Endothelial cell of umbilical vein (primary cell): ENCODE measurements around the gene MATR3. TPM values are rescaled to one million over a fixed set of nuclear protein-coding genes. Genes with fewer than 3 reads are reported as not detected.
A peak's percentile ranks its signal among the peaks of the same experiment; 100 is the strongest.

ENCODE experiments used
- BruUV-seq: library from RNA; stranded (reverse); fragments of 400-500 nt; replicated peaks from 2 replicates; lab custom pipeline; 2021; lab: Mats Ljungman, UMichigan
- CTCF ChIA-PET: fragments of 300-600, 350-600 bp; sonication (Branson Sonifier 250); formaldehyde crosslinking; loops from one replicate; lab custom pipeline; 2021; ENCODE audit warnings: antibody characterized with exemption, inconsistent platforms; lab: Charles Lee
- POLR2A ChIA-PET: fragments of 300-600, 350-600 bp; sonication (Branson Sonifier 250); formaldehyde crosslinking; loops from one replicate; lab custom pipeline; 2021; ENCODE audit warnings: antibody characterized with exemption, inconsistent platforms; lab: Charles Lee
- DNase-seq: peaks from one replicate; pipeline ENCODE4 v3.0.0-alpha.2; 2011; ENCODE audit warnings: low read depth, low spot score
- FAIRE-seq: peaks from 2 replicates; lab custom pipeline; 2011; peaks lifted over from hg19 to GRCh38; lab: Jason Lieb, UNC
- H2AFZ ChIP-seq: 2 replicates; pipeline ENCODE4 v1.6.0; 2012; ENCODE audit warnings: low read depth, low read length, control low read depth, inconsistent platforms
- H3K27ac ChIP-seq: 2 replicates; pipeline ENCODE4 v1.5.1; 2011; ENCODE audit warnings: low read depth, mild to moderate bottlenecking, control low read depth, low read length, moderate library complexity; ENCODE audit not compliant: insufficient read depth
- H3K27me3 ChIP-seq, 2 experiments: 2 replicates each; pipeline versions ENCODE4 v1.6.0 to v1.6.1; 2011; ENCODE audit warnings: low read length in 2 of 2, mixed read lengths in 1 of 2; ENCODE audit not compliant: control insufficient read depth in 2 of 2, insufficient read depth in 2 of 2
- H3K36me3 ChIP-seq, 2 experiments: 2 replicates in 1 of 2; 3 replicates in 1 of 2; pipeline ENCODE4 v1.5.1; 2011; ENCODE audit warnings: low read length in 2 of 2, mild to moderate bottlenecking in 1 of 2, moderate library complexity in 1 of 2; ENCODE audit not compliant: control insufficient read depth in 2 of 2, insufficient read depth in 2 of 2; ENCODE audit errors: extremely low read depth in 1 of 2
- H3K4me1 ChIP-seq: 3 replicates; pipeline ENCODE4 v1.5.1; 2011; ENCODE audit warnings: mild to moderate bottlenecking, low read length; ENCODE audit not compliant: control insufficient read depth, insufficient read depth; ENCODE audit errors: extremely low read depth
- H3K4me2 ChIP-seq: 2 replicates; pipeline ENCODE4 v1.6.1; 2011; ENCODE audit warnings: low read length, control low read depth, mixed read lengths; ENCODE audit not compliant: insufficient read depth
- H3K4me3 ChIP-seq, 3 experiments: fragments of 200-600 bp in 1 of 3; sonication (generic), shearing (Covaris generic) in 1 of 3; replicated peaks in 1 of 3; 2 replicates each; pipeline ENCODE4 v1.5.1; 2011 to 2016; ENCODE audit warnings: control low read depth in 3 of 3, low read length in 3 of 3, mild to moderate bottlenecking in 2 of 3, inconsistent platforms in 1 of 3, low read depth in 1 of 3, moderate library complexity in 1 of 3; ENCODE audit not compliant: insufficient read depth in 1 of 3
- H3K79me2 ChIP-seq: 2 replicates; pipeline ENCODE4 v1.6.0; 2012; ENCODE audit warnings: low read length, inconsistent platforms; ENCODE audit not compliant: control insufficient read depth, insufficient read depth
- H3K9ac ChIP-seq: replicated peaks from 2 replicates; pipeline ENCODE3; 2011; ENCODE audit warnings: low read length, control low read depth; ENCODE audit not compliant: insufficient read depth; ENCODE audit errors: extremely low read depth
- H3K9me1 ChIP-seq: replicated peaks from 3 replicates; pipeline ENCODE4 v1.6.0; 2011; ENCODE audit warnings: mild to moderate bottlenecking, low read length; ENCODE audit not compliant: control insufficient read depth, insufficient read depth; ENCODE audit errors: extremely low read depth
- H3K9me3 ChIP-seq: replicated peaks from 2 replicates; pipeline ENCODE4 v1.5.1; 2012; ENCODE audit warnings: low read length, inconsistent platforms; ENCODE audit not compliant: control insufficient read depth, insufficient read depth
- H4K20me1 ChIP-seq: replicated peaks from 2 replicates; pipeline ENCODE3; 2011; ENCODE audit warnings: mild to moderate bottlenecking, low read length; ENCODE audit not compliant: control insufficient read depth, insufficient read depth; ENCODE audit errors: extremely low read depth
- EZH2 ChIP-seq: IDR thresholded peaks from 2 replicates; pipeline ENCODE4 v1.6.1; 2012; ENCODE audit warnings: borderline replicate concordance, low read depth, mild to moderate bottlenecking, moderate library complexity, low read length, inconsistent platforms; ENCODE audit not compliant: severe bottlenecking
- FOS ChIP-seq: IDR thresholded peaks from 2 replicates; pipeline ENCODE4 v1.6.1; 2011; ENCODE audit warnings: mild to moderate bottlenecking, low read length, moderate library complexity, borderline replicate concordance; ENCODE audit not compliant: insufficient read depth
- GATA2 ChIP-seq: IDR thresholded peaks from 2 replicates; pipeline ENCODE4 v1.7.0; 2011; ENCODE audit warnings: low read depth, mild to moderate bottlenecking, moderate library complexity, mixed read lengths, low read length; ENCODE audit not compliant: insufficient read length, insufficient read depth
- JUN ChIP-seq: IDR thresholded peaks from 2 replicates; pipeline ENCODE4 v1.6.1; 2011; ENCODE audit warnings: borderline replicate concordance, low read depth; ENCODE audit not compliant: insufficient read length, insufficient read depth
- POLR2A ChIP-seq: IDR thresholded peaks from 2 replicates; pipeline ENCODE4 v1.6.1; 2012; ENCODE audit warnings: low read depth, mild to moderate bottlenecking, control low read depth, low read length
- POLR2AphosphoS5 ChIP-seq: IDR thresholded peaks from 2 replicates; pipeline ENCODE4 v1.6.1; 2012; ENCODE audit warnings: low read depth, mild to moderate bottlenecking, control low read depth, low read length, moderate library complexity; ENCODE audit not compliant: insufficient read depth
- dilution Hi-C: fragments of 300-500 bp; cut with MboI; formaldehyde crosslinking; loops from one replicate; pipeline ENCODE4 v1.15.0; 2019; ENCODE audit warnings: low sequenced_read_pairs; ENCODE audit not compliant: extremely low pct_ligation_motif_present
- intact Hi-C: fragments of 100-400 bp; cut with micrococcal nuclease; formaldehyde crosslinking; loops from one replicate; pipeline ENCODE4 v1.10.0; 2022
- polyA plus RNA-seq, 4 experiments: library from polyadenylated mRNA; depleted of rRNA in 3 of 4; stranded (reverse) in 3 of 4; unstranded in 1 of 4; fragments of >200 nt; gene quantifications; 2 replicates each; pipeline versions ENCODE4 v1.2.1 to v1.2.3, GENCODE V29; 2011 to 2012; ENCODE audit warnings: missing spikeins in 1 of 4
- total RNA-seq: library from RNA; stranded (reverse); gene quantifications from 2 replicates; pipeline ENCODE4 v1.2.3, GENCODE V29; 2021
- TF ChIP-seq, protein P1 (sequence below): IDR thresholded peaks from 2 replicates; pipeline ENCODE4 v1.6.1; 2011; ENCODE audit not compliant: insufficient read depth, insufficient read length

MATR3 gene
- total and polyA plus RNA-seq, 2 donors (not counting 3 experiments of a cell fraction or from before 2014, with no cell fraction given): 64.0 to 158 TPM

GRCh38 chr5:139278540-139279274 is 14.8 kb upstream of the MATR3 start:
- H3K4me3 ChIP-seq: no peak overlapping the region
- H3K79me2 ChIP-seq: peaks cover 48% of the 10 kb centered on the region
- H3K27ac ChIP-seq: no peak overlapping the region
- FAIRE-seq: no peak
- CTCF ChIA-PET: interaction anchor here (0.5 kb wide), 1 partner anchor 13 kb away, joined by 3 read pairs; no protein-coding TSS in a partner anchor
- POLR2A ChIA-PET: interaction anchor here (1.8 kb wide), 1 partner anchor 15 kb away, joined by 4 read pairs; the partner anchor contains the start of gene MATR3
- peaks cover 0 to 18% of the 10 kb centered on the region in 2 experiments for H3K36me3 ChIP-seq
- H3K27me3 ChIP-seq: no peaks in the 10 kb centered on the region
- peak overlapping the region; percentile 9 for H3K4me2 ChIP-seq
- H3K4me1 ChIP-seq: peaks cover 23% of the 10 kb centered on the region
- H3K9me3 ChIP-seq: no peaks in the 10 kb centered on the region
- no peaks in the 10 kb centered on the region for H4K20me1 ChIP-seq
- BruUV-seq: no TSS peak
- intact Hi-C loops: no loop called here
- H3K9me1 ChIP-seq: no peaks in the 10 kb centered on the region
- no peak for TF ChIP-seq JUN
- TF ChIP-seq, protein P1, sequence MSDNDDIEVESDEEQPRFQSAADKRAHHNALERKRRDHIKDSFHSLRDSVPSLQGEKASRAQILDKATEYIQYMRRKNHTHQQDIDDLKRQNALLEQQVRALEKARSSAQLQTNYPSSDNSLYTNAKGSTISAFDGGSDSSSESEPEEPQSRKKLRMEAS: no peak
- no peak for TF ChIP-seq FOS
- no peak for TF ChIP-seq GATA2
- TF ChIP-seq EZH2: no peak
- no peak for TF ChIP-seq POLR2AphosphoS5
- no peak for TF ChIP-seq POLR2A
- no peak overlapping the region for H2AFZ ChIP-seq
- H3K9ac ChIP-seq: no peak overlapping the region
- DNase-seq: no peak
- dilution Hi-C loops: no loop called here
